WERI-Rb-1 (cell line): ENCODE measurements around the gene HIP1.

Experiments used
- DNase-seq: peaks from one replicate; pipeline ENCODE4 v3.0.0-alpha.2; 2020
- H3K27ac ChIP-seq: fragments of 250-450 bp; sonication (Bioruptor Pico); 2 replicates; pipeline ENCODE4 v1.5.1; 2020; ENCODE audit warnings: mild to moderate bottlenecking, moderate library complexity
- H3K27me3 ChIP-seq: fragments of 250-450 bp; sonication (Bioruptor Pico); 2 replicates; pipeline ENCODE4 v1.5.1; 2021; ENCODE audit warnings: mild to moderate bottlenecking, low read depth, moderate library complexity; ENCODE audit not compliant: insufficient read depth, severe bottlenecking
- H3K36me3 ChIP-seq: fragments of 250-450 bp; sonication (Bioruptor Pico); 2 replicates; pipeline ENCODE4 v1.5.1; 2020; ENCODE audit warnings: mild to moderate bottlenecking, moderate library complexity
- H3K4me3 ChIP-seq: 2 replicates; pipeline ENCODE4 v1.5.1; 2011; ENCODE audit warnings: low read depth, mild to moderate bottlenecking, control low read depth, low read length
- H3K9me3 ChIP-seq: fragments of 250-450 bp; sonication (Bioruptor Pico); 2 replicates; pipeline ENCODE4 v1.5.1; 2021; ENCODE audit warnings: mild to moderate bottlenecking, moderate library complexity; ENCODE audit not compliant: severe bottlenecking
- CTCF ChIP-seq: IDR thresholded peaks from 2 replicates; pipeline ENCODE4 v1.5.1; 2011; ENCODE audit warnings: low read depth, mild to moderate bottlenecking, control low read depth, inconsistent platforms, low read length

The HIP1 gene

GRCh38 chr7:75555736-75556135 lies 183.0 kb downstream of the HIP1 start:
- no peaks in the 10 kb centered on the region for H3K27me3 ChIP-seq
- H3K27ac ChIP-seq = no peak overlapping the region
- H3K4me3 ChIP-seq = no peak overlapping the region
- H3K9me3 ChIP-seq = no peaks in the 10 kb centered on the region
- DNase-seq = no peak
- H3K36me3 ChIP-seq = peaks cover 72% of the 10 kb centered on the region
- no peak for TF ChIP-seq CTCF

GRCh38 chr7:75546237-75547015 lies 192.3 kb downstream of the HIP1 start:
- Histone ChIP-seq H3K36me3 (peaks cover 56% of the 10 kb centered on the region), H3K4me3 (no peak overlapping the region), H3K27ac (peak overlapping the region; percentile 12), H3K9me3 (no peaks in the 10 kb centered on the region), H3K27me3 (no peaks in the 10 kb centered on the region)
- TF ChIP-seq CTCF = no peak
- peak; percentile 49 for DNase-seq

GRCh38 chr7:75537731-75538130 lies 201.0 kb downstream of the HIP1 start:
- H3K4me3 ChIP-seq = no peak overlapping the region
- DNase-seq = no peak
- no peaks in the 10 kb centered on the region for H3K9me3 ChIP-seq
- TF ChIP-seq CTCF = no peak
- H3K27me3 ChIP-seq = no peaks in the 10 kb centered on the region
- H3K27ac ChIP-seq = no peak overlapping the region
- peaks cover 35% of the 10 kb centered on the region for H3K36me3 ChIP-seq

GRCh38 chr7:75536940-75537538 lies 201.7 kb downstream of the HIP1 start:
- Histone ChIP-seq H3K9me3 (no peaks in the 10 kb centered on the region), H3K27me3 (no peaks in the 10 kb centered on the region), H3K36me3 (peaks cover 34% of the 10 kb centered on the region), H3K27ac (no peak overlapping the region), H3K4me3 (no peak overlapping the region)
- no peak for TF ChIP-seq CTCF
- DNase-seq = no peak

- Histone ChIP-seq H3K9me3 (no peaks in the 10 kb centered on the region), H3K36me3 (peaks cover 29% of the 10 kb centered on the region), H3K27me3 (no peaks in the 10 kb centered on the region), H3K4me3 (no peak overlapping the region), H3K27ac (no peak overlapping the region)
- TF ChIP-seq CTCF = no peak
- DNase-seq = no peak
These were observed 202.2 kb downstream of the HIP1 start for GRCh38 chr7:75536491-75536890.
